Measurements from ENCODE around the gene DLST.

DLST gene

GRCh38 chr14:74838166-74838565 lies 43.5 kb upstream of the DLST start:
- H3K27me3 ChIP-seq: no peaks in the 10 kb centered on the region
- intact Hi-C loops (cut with DNase I; ENCODE audit: low total_unique reads): no loop called here
- no peak overlapping the region for H3K4me3 ChIP-seq
- no peak overlapping the region for H3K27ac ChIP-seq
- no peak for DNase-seq
- H3K9me3 ChIP-seq: no peaks in the 10 kb centered on the region
- H3K4me1 ChIP-seq: no peaks in the 10 kb centered on the region
- peaks cover 9 to 30% (median 14%) of the 10 kb centered on the region in 3 donors for H3K36me3 ChIP-seq
- no peak for TF ChIP-seq CTCF (IDR thresholded peaks at IDR 0.05)

GRCh38 chr14:74840603-74841030 lies 41.1 kb upstream of the DLST start:
- intact Hi-C loops (cut with DNase I; ENCODE audit: low total_unique reads): no loop called here
- H3K27me3 ChIP-seq: no peaks in the 10 kb centered on the region

GRCh38 chr14:74841230-74842207 lies 40.2 kb upstream of the DLST start:
- H3K4me3 ChIP-seq: no peak overlapping the region
- H3K27ac ChIP-seq: no peak overlapping the region
- DNase-seq: no peak
- peaks cover 0 to 10% (median under 1%) of the 10 kb centered on the region in 3 donors for H3K36me3 ChIP-seq
- no peaks in the 10 kb centered on the region for H3K27me3 ChIP-seq
- intact Hi-C loops (cut with DNase I; ENCODE audit: low total_unique reads): no loop called here
- no peaks in the 10 kb centered on the region for H3K9me3 ChIP-seq
- TF ChIP-seq CTCF (IDR thresholded peaks at IDR 0.05): no peak
- H3K4me1 ChIP-seq: no peaks in the 10 kb centered on the region

More at GRCh38 chr14:74840603-74841030, 41.1 kb upstream of the DLST start:
- no peaks in the 10 kb centered on the region for H3K4me1 ChIP-seq
- no peak overlapping the region for H3K27ac ChIP-seq
- H3K4me3 ChIP-seq: no peak overlapping the region
- TF ChIP-seq CTCF (IDR thresholded peaks at IDR 0.05): no peak
- H3K9me3 ChIP-seq: no peaks in the 10 kb centered on the region
- H3K36me3 ChIP-seq: peaks cover 4 to 18% (median 6%) of the 10 kb centered on the region in 3 donors
- no peak for DNase-seq

- intact Hi-C loops (cut with DNase I; ENCODE audit: low total_unique reads): no loop called here
- H3K4me1 ChIP-seq: no peaks in the 10 kb centered on the region
- no peak for DNase-seq
Measured at GRCh38 chr14:74843653-74844052, 38.1 kb upstream of the DLST start.

GRCh38 chr14:74846168-74846567 lies 35.5 kb upstream of the DLST start:
- intact Hi-C loops (cut with DNase I; ENCODE audit: low total_unique reads): no loop called here
- Histone ChIP-seq H3K36me3 (peaks cover 0 to 2% (median 0%) of the 10 kb centered on the region in 3 donors), H3K4me1 (no peaks in the 10 kb centered on the region), H3K4me3 (no peak overlapping the region), H3K27ac (no peak overlapping the region), H3K27me3 (no peaks in the 10 kb centered on the region), H3K9me3 (no peaks in the 10 kb centered on the region)
- TF ChIP-seq CTCF (IDR thresholded peaks at IDR 0.05): no peak
- DNase-seq: no peak

More at GRCh38 chr14:74843653-74844052, 38.1 kb upstream of the DLST start:
- Histone ChIP-seq H3K27me3 (no peaks in the 10 kb centered on the region), H3K27ac (no peak overlapping the region), H3K9me3 (no peaks in the 10 kb centered on the region), H3K4me3 (no peak overlapping the region), H3K36me3 (peaks cover 0 to 10% (median 0%) of the 10 kb centered on the region in 3 donors)
- no peak for TF ChIP-seq CTCF (IDR thresholded peaks at IDR 0.05)
